ENCODE data around the gene PACSIN1.

PACSIN1 gene

DNA sequence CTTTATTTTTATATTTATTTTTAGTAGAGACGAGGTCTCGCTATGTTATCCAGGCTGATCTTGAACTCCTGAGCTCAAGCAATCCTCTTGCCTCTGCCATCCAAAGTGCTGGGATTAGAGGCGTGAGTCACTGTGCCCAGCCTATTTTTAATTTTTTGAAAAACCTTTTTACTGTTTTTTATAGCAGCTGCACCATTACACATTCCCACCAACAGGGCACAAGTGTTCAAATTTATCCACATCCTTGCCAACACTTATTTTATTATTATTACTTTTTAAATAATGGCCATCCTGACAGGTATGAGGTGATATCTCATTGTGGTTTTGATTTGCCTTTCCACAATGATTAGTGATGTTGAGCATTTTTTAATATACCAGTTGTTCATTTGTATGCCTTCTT is 42.5 kb downstream of the PACSIN1 start:
- TF ChIP-seq, protein P1, sequence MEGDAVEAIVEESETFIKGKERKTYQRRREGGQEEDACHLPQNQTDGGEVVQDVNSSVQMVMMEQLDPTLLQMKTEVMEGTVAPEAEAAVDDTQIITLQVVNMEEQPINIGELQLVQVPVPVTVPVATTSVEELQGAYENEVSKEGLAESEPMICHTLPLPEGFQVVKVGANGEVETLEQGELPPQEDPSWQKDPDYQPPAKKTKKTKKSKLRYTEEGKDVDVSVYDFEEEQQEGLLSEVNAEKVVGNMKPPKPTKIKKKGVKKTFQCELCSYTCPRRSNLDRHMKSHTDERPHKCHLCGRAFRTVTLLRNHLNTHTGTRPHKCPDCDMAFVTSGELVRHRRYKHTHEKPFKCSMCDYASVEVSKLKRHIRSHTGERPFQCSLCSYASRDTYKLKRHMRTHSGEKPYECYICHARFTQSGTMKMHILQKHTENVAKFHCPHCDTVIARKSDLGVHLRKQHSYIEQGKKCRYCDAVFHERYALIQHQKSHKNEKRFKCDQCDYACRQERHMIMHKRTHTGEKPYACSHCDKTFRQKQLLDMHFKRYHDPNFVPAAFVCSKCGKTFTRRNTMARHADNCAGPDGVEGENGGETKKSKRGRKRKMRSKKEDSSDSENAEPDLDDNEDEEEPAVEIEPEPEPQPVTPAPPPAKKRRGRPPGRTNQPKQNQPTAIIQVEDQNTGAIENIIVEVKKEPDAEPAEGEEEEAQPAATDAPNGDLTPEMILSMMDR (IDR thresholded peaks at IDR 0.05; ENCODE audit: insufficient read depth, low read depth, low read length, missing control alignments), result no peak

DNA sequence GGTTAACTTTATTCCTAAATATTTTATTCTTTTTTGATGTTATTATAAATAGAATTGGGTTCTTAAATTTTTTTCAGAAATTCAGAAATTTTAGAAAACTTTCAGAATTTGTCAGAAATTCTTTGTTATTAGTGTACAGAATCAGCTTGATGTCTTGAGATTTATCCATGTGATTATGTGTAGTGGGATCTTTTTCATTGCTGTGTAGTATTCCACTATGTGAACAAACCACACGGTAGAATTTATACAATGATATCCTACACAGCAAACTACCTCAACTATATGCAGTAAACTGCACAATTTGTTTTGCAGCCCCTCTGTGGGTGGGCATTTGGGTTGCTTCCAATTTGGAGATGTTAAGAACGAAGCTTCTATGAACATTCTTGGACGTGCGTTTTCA is 43.9 kb downstream of the PACSIN1 start:
- TF ChIP-seq, protein P1 (IDR thresholded peaks at IDR 0.05; ENCODE audit: insufficient read depth, low read depth, low read length, missing control alignments), result no peak
- H3K4me3 ChIP-seq (ENCODE audit: low read depth, low read length), result no peak overlapping the region

More for the DNA sequence above, 42.5 kb downstream of the PACSIN1 start:
- H3K4me3 ChIP-seq (ENCODE audit: low read depth, low read length), result no peak overlapping the region
- DNase-seq (ENCODE audit: low read depth), result no peak

DNA sequence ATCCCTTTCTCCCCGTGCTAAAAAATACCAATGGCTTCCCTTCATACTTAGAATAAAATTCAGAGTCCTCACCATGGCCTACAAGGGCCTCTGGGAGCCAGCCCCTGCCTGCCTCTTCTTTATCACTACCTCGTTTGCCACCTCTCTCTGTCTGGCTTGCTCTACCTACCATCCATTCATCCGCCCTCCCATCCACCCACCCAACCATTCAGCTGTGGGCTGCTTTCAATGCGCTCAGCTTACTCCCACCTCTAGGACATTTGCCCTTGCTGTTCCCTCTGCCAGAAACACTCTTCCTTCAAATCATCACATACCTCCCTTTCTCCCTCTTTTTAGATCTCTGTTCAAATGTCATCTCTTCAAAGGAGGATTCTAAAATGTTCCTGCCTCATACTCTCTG is 44.4 kb downstream of the PACSIN1 start:
- TF ChIP-seq, protein P1 (IDR thresholded peaks at IDR 0.05; ENCODE audit: insufficient read depth, low read depth, low read length, missing control alignments), result no peak
- no peak overlapping the region for H3K4me3 ChIP-seq (ENCODE audit: low read depth, low read length)
- DNase-seq (ENCODE audit: low read depth), result no peak

More for the DNA sequence above, 43.9 kb downstream of the PACSIN1 start:
- no peak for DNase-seq (ENCODE audit: low read depth)

DNA sequence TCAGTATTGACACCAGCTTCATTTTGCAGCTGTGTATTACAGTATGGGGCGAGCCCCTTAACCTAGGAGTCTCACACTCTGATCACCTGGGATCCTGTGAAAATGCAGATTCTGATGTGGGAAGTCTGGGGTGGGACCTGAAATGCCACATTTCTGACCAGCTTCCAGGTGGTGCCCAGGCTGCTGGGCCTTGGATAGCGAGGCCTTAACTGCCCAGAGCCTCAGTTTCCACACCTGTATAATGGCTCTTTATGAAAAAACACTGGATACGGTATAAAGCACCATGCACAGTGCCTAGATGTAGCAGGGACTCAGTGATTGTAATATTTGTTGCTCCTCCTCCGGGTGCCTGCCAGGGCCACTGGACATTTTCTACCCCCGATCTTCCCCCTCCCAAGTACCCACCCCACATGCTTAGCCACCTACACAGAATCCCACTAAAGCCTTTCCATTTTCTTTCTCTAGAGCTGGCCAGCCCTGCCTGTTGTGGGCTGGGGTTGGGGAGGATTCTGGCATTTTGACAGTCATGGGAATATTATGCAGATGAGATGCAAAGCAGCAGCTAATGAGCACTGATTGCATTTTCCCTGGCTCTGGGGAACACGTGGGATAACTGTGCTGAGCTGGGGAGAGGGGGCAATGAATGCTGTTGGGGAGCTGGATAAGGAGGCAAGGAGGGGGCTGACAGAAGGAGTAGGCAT is 45.5 kb downstream of the PACSIN1 start:
- DNase-seq (ENCODE audit: low read depth), result no peak
- TF ChIP-seq, protein P1 (IDR thresholded peaks at IDR 0.05; ENCODE audit: insufficient read depth, low read depth, low read length, missing control alignments), result no peak
- no peak overlapping the region for H3K4me3 ChIP-seq (ENCODE audit: low read depth, low read length)

DNA sequence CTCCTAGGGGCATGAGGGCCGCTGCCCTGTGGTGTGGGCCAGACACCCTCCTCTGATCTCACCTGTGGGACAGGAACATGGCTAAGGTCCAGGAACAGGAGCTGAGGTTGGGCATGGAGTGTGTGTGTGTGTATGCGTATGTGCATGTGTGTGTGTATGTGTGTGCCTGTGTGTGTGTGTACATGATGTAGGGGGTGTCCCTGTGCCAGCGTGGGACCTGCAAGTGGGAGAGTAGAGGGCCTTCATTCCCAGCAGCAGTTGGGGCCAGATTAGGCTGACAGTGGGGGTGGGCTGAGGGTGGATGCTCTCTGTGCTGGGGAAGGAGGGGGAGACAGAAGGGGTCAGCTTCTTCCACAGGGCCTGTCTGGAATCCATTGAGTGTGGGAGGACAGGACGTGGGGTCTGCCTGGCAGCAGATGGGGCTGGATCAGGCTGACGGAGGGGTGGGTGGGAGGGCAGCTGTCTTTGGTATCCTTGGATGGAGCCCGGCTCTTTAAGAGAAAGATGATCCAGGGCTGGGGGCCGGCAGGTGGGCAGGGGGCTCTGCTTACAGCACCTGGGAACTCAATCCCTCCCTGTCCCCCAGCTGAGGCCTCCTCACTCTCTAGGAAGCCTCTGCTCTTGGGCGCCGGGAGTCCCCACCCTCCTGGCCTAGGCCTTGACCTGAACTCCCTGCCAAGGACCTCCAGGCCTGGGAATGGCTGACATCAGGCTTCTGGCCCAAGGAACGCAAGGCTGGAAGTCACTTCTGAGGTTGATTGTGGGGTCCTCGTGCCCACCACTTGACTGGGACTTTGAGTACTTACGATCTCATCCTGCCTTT is 46.2 kb downstream of the PACSIN1 start:
- TF ChIP-seq, protein P1 (IDR thresholded peaks at IDR 0.05; ENCODE audit: insufficient read depth, low read depth, low read length, missing control alignments), result no peak
- no peak overlapping the region for H3K4me3 ChIP-seq (ENCODE audit: low read depth, low read length)
- DNase-seq (ENCODE audit: low read depth), result no peak

DNA sequence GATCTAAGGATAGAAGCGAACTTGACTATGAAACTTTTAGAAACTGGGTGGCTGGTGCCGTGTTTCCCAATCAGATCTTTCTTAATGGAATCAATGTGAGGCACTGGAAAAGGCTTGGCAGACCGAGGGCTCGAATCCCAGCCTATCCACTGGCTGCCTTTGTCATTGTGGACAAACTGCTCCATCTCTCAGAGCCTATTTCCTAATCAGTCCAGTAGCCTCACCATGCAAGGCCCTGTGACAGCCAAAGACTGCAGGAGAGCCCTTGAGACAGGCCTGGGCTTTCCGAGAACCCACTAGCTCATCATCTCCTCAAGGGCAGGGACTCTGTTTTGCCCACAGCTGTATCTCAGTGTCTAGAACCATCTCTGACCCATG is 46.9 kb downstream of the PACSIN1 start:
- no peak for DNase-seq (ENCODE audit: low read depth)
- TF ChIP-seq, protein P1 (IDR thresholded peaks at IDR 0.05; ENCODE audit: insufficient read depth, low read depth, low read length, missing control alignments), result no peak
- H3K4me3 ChIP-seq (ENCODE audit: low read depth, low read length), result no peak overlapping the region

Data from GM12865 (cell line).